Omental fat pad (tissue), 4 donors: ENCODE data around the gene LARGE1. TPM values are rescaled to one million over a fixed set of nuclear protein-coding genes. Genes with fewer than 3 reads are reported as not detected.

ENCODE experiments used
- ATAC-seq: fragments of 150-250 bp; one replicate; pipeline ENCODE4 v1.9.1; 2016; ENCODE audit warnings: mild to moderate bottlenecking, moderate library complexity; ENCODE audit not compliant: low FRiP score
- DNase-seq: peaks from one replicate; pipeline ENCODE4 v3.0.0-alpha.2; 2019; ENCODE audit warnings: low spot score
- total RNA-seq, 4 donors: library from RNA; depleted of rRNA; stranded (reverse); fragments of >200 nt; gene quantifications; one replicate each; pipeline ENCODE4 v1.1.0, GENCODE V29; 2016
- TF ChIP-seq, protein P1 (sequence below), 3 donors: fragments of 450-650 bp; IDR thresholded peaks; one replicate each; pipeline ENCODE4 v1.5.1; 2016 to 2017; ENCODE audit warnings: antibody characterized with exemption in 3 of 3, mild to moderate bottlenecking in 3 of 3, moderate library complexity in 2 of 3

LARGE1 gene
- total RNA-seq, 4 donors from 2014 or later, result 16.5 to 31.2 (median 22.3) TPM

DNA sequence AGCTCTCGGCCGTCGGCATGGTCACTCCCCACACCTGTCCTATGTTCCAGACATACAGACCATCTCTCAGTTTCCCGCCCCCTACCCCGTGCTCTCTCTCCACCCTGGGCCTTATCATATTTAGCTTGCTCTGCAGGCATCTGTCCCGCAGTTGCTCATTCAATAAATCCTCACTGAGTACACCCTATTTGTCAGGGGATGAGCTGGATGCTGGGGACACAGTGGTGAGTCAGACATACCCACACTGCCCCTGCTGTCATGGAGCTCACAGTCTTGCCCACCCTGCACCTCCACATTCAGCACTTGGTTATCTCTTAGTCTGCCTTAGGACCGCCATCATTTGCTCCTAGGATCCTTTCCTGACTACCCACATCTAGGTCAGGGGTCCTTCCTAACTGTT is 313.8 kb downstream of the LARGE1 start:
- DNase-seq, result no peak
- TF ChIP-seq, protein P1, sequence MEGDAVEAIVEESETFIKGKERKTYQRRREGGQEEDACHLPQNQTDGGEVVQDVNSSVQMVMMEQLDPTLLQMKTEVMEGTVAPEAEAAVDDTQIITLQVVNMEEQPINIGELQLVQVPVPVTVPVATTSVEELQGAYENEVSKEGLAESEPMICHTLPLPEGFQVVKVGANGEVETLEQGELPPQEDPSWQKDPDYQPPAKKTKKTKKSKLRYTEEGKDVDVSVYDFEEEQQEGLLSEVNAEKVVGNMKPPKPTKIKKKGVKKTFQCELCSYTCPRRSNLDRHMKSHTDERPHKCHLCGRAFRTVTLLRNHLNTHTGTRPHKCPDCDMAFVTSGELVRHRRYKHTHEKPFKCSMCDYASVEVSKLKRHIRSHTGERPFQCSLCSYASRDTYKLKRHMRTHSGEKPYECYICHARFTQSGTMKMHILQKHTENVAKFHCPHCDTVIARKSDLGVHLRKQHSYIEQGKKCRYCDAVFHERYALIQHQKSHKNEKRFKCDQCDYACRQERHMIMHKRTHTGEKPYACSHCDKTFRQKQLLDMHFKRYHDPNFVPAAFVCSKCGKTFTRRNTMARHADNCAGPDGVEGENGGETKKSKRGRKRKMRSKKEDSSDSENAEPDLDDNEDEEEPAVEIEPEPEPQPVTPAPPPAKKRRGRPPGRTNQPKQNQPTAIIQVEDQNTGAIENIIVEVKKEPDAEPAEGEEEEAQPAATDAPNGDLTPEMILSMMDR (IDR thresholded peaks at IDR 0.05), result no peak
- ATAC-seq, result no peak

DNA sequence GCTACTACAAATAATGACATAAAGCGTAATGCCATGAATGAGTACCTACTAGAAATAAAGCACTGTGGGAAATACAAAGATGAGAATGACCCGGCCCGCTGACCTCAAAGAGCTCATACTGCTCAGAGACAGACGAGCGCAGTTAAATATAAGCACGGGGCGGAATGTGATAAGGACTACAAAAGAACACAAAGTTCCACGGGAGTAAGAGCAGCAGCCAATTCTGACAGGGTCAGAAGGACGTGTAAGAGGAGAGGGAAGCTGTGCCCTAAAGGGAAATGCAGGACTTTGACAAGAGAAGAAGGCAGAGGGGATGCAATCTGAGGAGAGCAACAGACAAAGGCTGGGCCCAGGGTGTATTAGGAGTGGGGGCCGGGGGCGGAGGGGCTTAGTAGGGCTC is 314.6 kb downstream of the LARGE1 start:
- DNase-seq, result no peak
- TF ChIP-seq, protein P1 (IDR thresholded peaks at IDR 0.05), result no peak
- no peak for ATAC-seq

DNA sequence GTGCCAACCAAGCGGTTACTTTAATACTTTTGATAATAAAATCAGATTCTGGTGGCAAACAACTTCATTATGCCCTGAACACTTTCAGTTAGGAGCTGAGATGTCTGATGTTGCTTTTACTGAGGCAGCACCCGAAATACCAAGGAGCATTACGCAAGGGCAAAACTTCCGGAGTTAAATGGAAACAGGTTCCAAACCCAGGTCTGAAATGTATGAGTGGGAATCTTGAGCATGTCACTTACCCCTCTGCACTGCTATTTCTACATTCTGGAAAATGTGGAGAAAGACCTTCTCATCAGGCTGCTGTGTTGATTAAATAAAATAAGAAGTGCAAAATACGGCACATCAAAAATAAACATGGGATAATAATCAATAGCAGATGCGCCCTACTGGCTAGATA is 315.1 kb downstream of the LARGE1 start:
- ATAC-seq (no peak), DNase-seq (no peak)
- TF ChIP-seq, protein P1 (IDR thresholded peaks at IDR 0.05), result no peak

DNA sequence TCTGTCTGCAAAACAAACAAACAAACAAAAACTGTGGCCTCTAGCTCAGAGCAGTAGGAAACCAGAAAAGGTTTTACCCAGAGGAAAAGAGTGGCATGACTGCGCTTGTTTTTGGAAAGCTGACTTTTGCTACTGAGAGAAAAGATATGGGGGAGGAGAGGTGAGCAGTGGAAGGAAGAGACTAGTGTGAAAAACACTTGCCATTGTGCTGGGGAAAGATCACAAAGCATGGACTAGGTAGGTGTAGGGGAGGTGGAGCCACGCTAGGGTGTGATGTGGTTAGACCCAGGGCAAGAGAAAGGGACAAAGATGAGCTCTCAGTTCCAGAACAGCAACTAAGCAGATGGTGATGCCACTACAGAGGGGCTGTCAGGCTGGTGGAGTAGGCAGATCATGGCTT is 319.2 kb downstream of the LARGE1 start:
- ATAC-seq (no peak), DNase-seq (no peak)
- TF ChIP-seq, protein P1 (IDR thresholded peaks at IDR 0.05), result no peak

DNA sequence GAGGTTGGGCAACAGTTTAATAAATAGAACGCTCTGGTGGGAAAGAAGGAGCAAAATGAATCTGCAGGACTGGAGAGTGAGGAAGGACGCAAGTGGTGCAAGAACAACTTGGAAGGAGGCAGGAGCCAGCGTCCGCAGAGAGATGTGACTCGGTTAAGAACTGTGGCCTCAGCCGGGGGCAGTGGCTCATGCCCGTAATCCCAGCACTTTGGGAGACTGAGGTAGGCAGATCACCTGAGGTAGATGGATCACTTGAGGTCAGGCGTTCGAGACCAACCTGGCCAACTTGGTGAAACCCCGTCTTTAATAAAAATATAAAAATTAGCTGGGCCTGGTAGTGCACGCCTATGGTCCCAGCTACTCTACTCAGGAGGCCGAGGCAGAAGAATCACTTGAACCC is 319.7 kb downstream of the LARGE1 start:
- no peak for ATAC-seq
- TF ChIP-seq, protein P1 (IDR thresholded peaks at IDR 0.05), result no peak
- no peak for DNase-seq

DNA sequence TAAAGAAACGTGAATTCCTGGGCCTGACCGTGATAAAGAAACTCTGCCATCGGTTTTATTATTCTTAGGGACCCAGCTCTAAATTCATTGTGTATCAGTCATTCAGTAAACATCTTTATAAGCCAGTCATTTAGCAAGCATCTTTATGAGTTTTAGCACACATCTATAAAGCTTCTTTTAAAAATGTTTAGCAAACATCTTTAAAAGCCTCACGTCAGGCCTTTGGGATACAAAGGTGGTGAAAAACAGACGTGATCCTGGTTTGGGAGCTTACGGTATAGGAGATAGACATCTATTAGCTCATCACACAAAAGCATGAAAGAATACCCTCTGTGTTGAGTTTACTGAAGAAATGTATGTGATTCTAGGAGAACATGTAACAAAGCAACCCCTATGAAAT is 320.2 kb downstream of the LARGE1 start:
- TF ChIP-seq, protein P1 (IDR thresholded peaks at IDR 0.05), result no peak
- no peak for ATAC-seq
- no peak for DNase-seq

DNA sequence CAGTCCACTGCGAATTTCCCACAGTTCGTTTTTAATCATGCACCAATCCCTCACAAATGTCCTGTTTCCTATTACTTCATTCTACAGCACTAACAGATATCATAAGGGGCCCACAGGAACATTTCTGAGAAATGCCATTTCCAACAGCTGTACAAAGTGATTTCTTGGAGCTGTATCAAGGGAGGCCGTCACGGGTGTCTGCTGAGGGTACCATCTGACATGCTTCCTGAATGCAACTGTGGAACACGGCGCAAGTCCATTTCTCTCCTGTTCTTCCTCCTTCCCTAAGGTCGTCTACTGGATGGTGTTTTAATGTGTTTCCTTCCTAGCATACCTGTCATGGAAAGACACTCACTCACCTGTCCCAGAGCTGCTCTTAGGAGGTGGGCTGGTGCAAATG is 320.7 kb downstream of the LARGE1 start:
- DNase-seq (no peak), ATAC-seq (no peak)
- TF ChIP-seq, protein P1 (IDR thresholded peaks at IDR 0.05), result no peak
